SK-N-SH treated with all-trans-retinoic acid at 6 μM for 48 hours (cell line): ENCODE data around the gene SMIM1.

Experiments used
- ISL1 ChIP-seq: fragments of 250-450 bp; sonication (Bioruptor Pico); IDR thresholded peaks from 2 replicates; pipeline ENCODE4 v2.1.2; 2022; ENCODE audit warnings: mild to moderate bottlenecking, moderate library complexity
- TOX ChIP-seq: fragments of 250-450 bp; sonication (Bioruptor Pico); IDR thresholded peaks from 2 replicates; pipeline ENCODE4 v1.8.0; 2021; ENCODE audit warnings: mild to moderate bottlenecking, moderate library complexity, borderline replicate concordance
- ZC3H10 ChIP-seq: fragments of 250-450 bp; sonication (Bioruptor Pico); IDR thresholded peaks from 2 replicates; pipeline ENCODE4 v1.5.1; 2021; ENCODE audit warnings: mild to moderate bottlenecking, moderate library complexity
- ZNF565 ChIP-seq: fragments of 450-650 bp; formaldehyde crosslinking; conservative IDR thresholded peaks from 2 replicates; pipeline ENCODE4 v1.5.0; 2020; ENCODE audit warnings: low read depth, mild to moderate bottlenecking, moderate library complexity
- TF ChIP-seq, protein P1 (sequence below): fragments of 250-450 bp; sonication (Bioruptor Pico); IDR thresholded peaks from 2 replicates; pipeline ENCODE4 v1.8.0; 2021; ENCODE audit warnings: low read depth, mild to moderate bottlenecking, moderate library complexity, borderline replicate concordance

DNA sequence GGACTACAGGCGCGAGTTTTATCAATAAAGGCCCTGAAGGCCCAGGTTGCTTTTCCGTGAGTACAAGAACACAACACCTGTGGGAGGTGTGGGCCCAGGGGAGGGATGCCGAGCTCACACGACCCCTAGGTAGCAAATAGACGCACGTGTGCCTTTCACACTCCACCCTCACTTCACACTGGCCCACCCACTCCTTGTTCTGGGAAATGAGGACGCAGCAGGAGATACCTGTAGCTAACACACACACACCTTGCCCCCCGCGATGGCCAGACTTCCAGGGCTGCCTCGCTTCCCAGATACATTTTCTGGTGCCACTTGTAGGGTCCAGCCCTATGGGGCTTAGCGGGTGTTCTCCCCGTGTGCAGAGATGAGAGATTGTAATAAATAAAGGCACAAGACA, 24.6 kb upstream of the SMIM1 start:
- TF ChIP-seq ISL1 = no peak
- TF ChIP-seq ZC3H10 (CRISPR knock-in tag) = no peak
- TF ChIP-seq, protein P1, sequence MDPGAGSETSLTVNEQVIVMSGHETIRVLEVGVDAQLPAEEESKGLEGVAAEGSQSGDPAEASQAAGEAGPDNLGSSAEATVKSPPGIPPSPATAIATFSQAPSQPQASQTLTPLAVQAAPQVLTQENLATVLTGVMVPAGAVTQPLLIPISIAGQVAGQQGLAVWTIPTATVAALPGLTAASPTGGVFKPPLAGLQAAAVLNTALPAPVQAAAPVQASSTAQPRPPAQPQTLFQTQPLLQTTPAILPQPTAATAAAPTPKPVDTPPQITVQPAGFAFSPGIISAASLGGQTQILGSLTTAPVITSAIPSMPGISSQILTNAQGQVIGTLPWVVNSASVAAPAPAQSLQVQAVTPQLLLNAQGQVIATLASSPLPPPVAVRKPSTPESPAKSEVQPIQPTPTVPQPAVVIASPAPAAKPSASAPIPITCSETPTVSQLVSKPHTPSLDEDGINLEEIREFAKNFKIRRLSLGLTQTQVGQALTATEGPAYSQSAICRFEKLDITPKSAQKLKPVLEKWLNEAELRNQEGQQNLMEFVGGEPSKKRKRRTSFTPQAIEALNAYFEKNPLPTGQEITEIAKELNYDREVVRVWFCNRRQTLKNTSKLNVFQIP (CRISPR knock-in tag) = no peak
- no peak for TF ChIP-seq ZNF565
- TF ChIP-seq TOX (CRISPR knock-in tag) = no peak
